Activated CD8-positive, alpha-beta memory T cell treated with anti-CD3 and anti-CD28 coated beads, Interleukin-2, amount 50 U/mL, for 24 hours (primary cell): ENCODE measurements around the gene OCA2.

Experiments used
- DNase-seq: peaks from one replicate; pipeline ENCODE4 v3.0.0-alpha.2; 2020; ENCODE audit errors: extremely low read depth

OCA2 gene

DNA sequence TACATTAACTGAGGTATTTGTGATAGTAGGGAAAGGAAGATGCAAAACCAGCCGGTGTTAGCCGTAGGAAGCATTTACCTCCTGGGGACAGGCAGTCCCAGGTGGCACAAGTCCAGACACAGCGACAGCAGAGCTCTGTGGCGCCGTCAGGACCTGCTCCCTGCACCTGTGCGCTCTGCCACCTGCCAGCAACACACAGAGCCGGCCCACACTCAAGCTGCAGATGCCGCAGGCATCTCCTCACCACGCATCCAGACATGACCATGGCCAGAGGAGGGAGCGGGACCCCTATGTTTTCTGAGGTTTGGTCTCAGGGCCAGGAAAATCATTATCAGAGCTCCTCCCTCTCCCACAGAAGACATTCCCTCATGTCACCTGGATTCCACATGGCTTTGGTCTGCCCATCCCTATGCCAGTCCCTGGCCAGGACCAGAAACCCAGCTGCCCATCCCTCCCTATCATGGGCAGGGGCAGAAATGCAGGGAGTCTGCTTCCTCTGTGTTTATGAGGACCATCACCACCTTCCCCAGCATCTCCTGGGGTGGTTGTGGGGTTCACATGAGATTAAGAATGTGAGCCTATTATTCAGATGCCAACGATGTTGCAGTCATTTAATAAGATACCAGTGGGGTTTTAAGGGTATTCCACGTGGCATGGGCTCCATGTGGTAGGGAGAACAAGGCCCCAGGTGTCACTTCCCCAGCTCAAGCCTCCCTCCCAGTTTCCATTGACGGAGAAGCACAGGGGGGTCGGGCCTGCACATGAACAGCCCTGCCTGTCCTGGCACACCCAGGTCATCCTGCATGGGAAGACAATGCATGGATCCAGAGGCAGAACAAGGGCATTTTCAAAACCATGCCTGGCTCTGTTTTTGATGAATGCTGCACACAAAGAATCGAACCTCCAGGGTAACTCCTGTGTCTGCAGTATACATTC is 251.1 kb downstream of the OCA2 start:
- DNase-seq = no peak

DNA sequence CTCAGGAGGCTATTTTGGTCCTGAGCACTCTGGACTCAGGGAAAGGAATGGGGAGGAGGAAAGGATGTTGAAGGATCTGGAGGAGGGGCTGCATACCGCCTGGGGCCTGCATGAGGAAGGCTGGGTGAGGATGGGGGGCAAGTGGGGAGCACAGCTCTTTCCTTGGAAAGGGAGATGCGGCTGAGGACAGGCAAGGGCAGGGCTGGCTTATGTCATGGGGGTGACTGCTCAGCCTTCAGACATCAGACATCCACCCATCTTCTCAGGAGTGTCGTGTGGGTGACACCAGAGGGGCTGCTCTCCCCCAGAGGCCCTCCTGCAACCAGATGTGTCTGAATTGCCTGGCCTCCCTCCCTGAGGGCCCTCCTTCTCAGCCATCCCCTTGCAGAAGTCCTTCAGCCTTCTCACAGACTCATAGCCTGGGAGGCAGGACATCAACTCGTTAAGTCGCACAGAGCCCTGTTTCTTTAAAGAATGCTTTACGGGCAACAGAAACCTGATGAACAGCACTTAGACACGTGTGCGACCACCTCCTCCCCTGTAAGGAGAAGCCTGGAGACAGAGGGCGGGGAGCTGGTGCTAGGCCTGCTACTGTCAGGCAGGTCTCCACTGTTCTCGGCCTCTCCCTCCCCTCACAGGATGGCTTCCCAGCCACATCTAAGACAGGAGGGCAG is 252.3 kb downstream of the OCA2 start:
- DNase-seq = no peak

DNA sequence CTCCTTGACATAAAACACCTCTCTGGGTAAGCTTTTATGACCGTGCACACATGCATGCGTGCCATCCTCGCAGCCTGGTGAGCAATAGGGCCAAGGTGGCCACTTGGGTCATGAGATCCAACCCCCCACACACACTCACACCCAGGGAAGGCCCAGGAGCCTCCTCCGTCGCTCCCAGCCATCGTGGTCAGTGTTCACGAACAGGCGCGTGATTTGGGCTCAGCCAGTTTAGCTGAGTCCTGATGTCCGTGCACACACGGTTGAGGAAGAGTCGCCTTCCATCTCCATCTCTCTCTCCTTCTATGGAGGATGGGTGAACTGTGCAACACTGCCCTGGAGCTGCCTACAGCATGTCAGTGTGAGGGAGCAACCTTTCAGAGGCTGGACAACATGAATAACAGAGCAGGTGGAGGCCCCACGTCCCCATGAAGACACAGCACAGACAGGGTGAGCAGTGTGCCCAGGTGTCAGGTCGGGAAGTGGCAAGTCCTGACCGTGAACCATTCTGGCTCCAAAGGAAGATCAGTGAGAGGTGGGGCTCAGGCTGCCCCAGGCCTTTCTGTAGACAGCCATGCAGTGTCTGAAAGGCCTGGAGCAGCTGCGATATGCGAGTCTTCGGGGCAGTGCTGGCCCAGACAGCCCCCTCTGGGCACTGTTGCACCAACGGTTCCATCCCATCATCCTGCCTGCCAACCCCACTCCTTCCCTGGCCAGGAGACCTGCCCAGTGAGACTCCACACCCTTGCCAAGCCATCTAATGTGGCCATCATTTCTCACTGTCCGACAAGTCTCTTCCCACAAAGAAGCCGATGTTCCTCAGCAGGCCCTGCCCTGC is 253.4 kb downstream of the OCA2 start:
- no peak for DNase-seq

DNA sequence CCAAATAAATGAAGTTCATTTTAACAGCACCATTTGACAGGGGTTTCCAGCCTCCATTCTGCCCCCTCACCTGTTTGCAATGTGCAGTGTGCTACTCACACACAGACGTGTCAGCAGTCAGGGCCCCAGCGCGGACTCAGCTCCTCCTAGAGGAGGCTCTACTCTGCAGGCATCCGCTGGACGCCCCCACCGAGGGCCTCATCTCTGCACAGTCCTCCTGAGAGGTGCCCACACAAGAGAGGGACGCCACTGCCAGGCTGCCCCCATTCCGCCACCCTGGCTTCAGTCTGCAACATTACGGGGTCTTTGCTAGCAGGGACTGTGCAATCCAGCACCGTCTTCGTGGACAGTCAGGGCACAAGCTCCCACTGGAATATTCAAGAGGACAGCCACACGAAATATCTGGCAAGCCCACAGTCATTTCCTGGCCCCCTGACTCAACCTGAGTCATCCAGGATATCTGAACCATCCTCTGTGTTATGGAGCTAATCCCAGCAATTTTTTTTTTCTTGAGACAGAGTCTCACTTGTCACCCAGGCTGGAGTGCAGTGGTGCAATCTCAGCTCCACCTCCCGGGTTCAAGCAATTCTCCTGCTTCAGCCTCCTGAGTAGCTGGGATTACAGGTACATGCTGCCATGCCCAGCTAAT is 255.0 kb downstream of the OCA2 start:
- no peak for DNase-seq

- DNase-seq = no peak
Measured at GRCh38 chr15:27843146-27843545, 256.0 kb downstream of the OCA2 start.

DNA sequence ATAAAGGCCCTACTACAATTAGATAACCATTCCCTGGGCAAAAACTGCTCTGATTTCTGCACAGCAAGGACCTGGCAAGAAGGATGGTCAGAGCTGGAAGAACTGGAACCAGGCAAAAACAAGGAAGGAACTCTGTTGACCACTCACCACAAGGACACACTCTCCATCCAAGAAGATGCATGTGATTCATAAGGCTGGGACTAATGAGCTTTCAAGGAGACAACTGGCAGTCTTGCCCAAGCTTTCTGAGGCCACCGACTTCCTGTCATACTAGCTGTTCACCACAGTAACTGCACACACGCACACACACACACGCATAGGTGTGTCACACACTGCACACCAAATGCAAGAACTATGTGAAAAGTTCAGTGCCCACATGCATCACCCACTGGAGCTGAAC is 256.6 kb downstream of the OCA2 start:
- no peak for DNase-seq

GRCh38 chr15:27835233-27835939 is 263.7 kb downstream of the OCA2 start:
- no peak for DNase-seq

DNA sequence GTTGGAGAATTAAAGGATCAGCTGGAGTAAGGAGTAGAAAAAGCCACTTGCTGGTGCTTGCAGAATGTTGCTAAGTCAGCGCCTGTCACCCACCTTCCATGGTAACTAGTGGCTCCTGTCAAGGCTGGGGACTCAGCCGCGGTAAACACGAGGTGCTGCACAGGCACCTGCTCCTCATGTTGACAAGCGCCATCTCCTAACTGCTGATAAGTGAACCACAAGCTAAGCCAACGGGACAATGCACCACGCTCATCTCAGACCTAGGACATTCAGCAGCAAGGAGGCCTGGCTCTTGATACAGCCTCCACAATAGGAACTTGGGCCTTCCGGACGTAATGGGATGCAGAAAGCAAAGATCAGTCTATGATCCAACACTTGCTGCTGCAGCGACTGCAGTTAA is 264.4 kb downstream of the OCA2 start:
- DNase-seq = no peak

GRCh38 chr15:27833974-27834373 is 265.1 kb downstream of the OCA2 start:
- DNase-seq = no peak

DNA sequence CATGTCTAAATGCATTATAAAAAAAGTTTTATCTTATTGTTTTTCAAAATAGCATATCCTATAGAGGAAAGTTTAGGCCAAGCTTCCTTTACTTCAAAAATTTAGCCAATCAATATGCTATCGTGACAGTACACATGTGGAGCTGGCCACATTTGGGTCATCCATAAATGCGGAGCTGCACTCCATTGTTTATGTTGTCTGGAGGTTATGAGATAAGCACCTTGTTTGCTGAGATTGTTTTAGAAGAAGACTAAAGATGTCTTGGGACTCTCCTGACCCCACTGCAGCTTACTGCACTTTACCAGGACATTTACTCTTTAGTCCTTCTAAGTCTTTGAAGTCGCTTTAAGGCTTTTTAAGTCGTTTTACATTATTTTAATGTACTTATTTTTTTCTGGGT is 265.9 kb downstream of the OCA2 start:
- no peak for DNase-seq

DNA sequence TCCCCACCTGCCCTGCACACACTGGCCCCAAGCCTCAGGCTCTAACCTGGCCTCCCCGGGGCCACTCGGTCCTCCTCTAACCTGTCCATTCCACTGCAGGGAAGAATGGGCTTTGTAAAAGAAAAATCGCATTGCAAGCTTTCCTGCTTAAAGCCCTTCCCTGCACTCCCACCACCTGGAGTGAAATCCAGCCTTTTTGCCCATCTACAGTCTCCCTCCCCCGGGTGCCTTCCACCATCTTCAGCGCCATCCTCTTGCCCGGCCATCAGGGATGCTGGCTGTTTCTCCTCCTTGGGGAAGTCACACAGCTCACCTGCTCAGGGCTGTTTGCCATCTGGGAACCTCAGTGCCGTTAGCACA is 266.9 kb downstream of the OCA2 start:
- no peak for DNase-seq

DNA sequence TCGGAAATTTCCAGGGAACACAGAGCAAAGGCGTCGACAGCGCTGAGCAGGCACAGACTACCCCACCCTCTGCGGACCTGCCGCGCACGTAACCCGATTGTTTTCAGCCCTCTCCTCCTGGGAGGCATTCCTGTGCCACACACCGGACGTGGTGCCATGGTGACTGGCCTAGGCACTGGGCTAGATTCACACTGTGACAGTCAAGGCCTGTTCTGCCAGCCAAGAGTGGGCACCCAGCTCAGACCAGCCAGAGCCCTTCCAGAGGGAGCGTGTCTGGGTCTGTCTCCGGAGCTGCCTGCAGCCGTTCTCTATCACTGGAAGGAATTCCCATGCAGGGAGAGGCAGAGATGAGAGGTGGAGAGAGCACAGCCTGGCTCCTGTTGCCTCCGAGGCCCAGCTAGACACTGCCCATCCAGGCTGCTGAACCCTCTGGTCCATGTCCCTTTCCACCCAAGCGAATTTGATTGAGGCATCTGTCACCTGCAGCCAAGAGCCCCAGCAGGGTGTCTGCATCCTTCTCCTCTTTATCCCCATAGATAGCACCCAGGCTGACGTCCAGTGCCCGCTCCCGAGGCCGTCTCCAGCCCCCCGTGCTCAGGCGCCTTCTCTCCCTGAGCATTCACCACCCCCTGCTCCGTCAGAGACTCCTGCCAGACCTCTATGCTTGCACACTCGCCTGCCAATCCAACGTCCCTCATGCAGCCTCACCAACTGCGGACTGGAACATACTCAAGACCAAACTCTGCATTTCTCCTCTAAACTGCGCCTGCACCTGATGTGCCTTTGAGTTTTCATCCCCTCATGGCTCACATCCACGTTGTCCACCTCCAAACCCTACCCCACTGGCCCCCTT is 267.5 kb downstream of the OCA2 start:
- no peak for DNase-seq

DNA sequence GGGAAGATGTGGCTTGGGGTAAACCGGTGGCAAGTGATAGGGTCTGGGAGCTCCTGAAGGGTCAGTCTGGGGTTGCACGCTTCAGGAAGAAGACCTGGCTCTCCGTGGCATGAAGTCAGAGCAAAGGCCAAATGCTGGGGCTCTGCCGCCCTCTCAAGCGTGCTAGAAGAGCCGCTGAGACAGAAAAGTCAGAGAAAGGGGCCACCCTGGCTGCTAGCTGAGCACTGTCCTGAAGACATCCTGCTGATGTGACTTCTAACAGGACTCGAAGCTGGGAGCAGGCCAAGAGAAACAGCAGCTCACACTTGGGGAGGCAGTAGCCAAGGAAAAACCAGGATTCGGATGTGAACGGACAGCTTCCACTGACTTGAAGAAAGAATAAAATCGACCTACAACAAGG is 270.4 kb downstream of the OCA2 start:
- DNase-seq = no peak

DNA sequence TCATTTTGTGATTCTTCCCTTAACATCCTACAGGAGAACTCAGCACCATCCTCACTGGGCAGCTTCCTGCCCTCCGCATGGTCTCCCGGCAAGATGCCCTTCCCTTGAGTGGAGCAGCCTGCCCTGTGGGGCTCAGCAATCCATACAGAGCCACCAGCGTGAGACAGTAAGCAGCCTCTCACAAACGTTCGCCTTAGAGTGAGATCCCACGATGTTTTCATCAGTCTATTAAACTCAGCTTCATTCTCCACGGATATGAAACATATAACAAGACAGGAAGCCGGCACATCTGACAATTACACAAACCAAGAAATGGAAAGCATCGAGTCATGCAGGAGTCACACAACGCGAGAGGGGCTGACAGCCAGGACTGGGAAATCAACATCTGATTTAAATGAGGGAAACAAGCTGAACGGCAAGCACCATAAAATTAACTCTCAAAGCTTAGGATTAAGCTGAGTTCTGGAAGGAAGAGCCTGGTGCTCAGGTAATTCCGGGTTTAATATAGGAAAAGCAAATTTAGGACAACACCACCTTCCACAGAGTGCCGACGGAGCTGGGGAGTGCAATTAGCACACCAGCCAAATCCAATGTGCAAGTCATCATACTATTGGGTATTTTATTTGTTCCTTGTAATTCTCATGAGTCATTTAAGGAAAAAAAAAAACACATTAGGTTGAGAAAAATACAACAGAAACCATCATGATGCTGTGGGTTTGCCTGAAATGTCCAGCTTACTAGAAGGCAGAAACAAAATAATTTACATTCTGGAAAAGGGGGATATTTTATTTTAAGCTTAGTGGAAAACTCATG is 272.0 kb downstream of the OCA2 start:
- no peak for DNase-seq

GRCh38 chr15:27826411-27826810 is 272.7 kb downstream of the OCA2 start:
- no peak for DNase-seq

GRCh38 chr15:27824841-27825422 is 274.2 kb downstream of the OCA2 start:
- no peak for DNase-seq

- DNase-seq = no peak
Measured at GRCh38 chr15:27821273-27821672, 277.8 kb downstream of the OCA2 start.

DNA sequence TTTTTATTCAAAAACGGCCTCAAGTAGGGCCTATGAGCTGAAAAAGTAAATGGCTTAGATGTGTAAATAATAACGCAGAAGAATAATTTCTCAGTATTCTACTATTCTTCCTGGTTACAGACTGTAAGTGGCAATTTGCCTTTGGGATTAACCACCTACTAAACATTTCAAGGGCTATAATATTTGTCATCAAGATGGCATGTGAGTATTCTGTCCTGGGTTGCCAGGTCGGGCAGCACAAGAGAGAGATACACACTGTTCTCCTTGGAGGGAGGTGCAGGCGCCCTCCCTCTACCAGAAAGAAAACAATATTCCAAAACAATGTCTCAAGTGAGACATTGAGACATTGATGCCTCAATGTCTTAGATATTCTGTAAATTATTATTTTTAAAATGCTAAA is 278.4 kb downstream of the OCA2 start:
- DNase-seq = no peak

- no peak for DNase-seq
Measured at GRCh38 chr15:27820232-27820631, 278.9 kb downstream of the OCA2 start.
